GM23338 (cell line): ENCODE measurements around the gene TANGO6.

Source experiments
- CTCF ChIP-seq, 2 experiments: fragments of 200-600 bp in 1 of 2; sonication (generic) in 1 of 2; conservative IDR thresholded peaks; 2 replicates each; pipeline versions ENCODE4 v1.5.1 to v1.6.1; 2016 to 2017; ENCODE audit warnings: antibody characterized with exemption in 2 of 2, low read depth in 2 of 2, mild to moderate bottlenecking in 2 of 2, moderate library complexity in 1 of 2
- NANOG ChIP-seq: IDR thresholded peaks from 2 replicates; pipeline ENCODE4 v1.6.1; 2016; ENCODE audit warnings: antibody characterized with exemption, borderline replicate concordance

- no peak for TF ChIP-seq CTCF (conservative IDR thresholded peaks at IDR 0.05; ENCODE audit: low read depth in 2 of 2)
- TF ChIP-seq NANOG: no peak
Measured at GRCh38 chr16:68993885-68994284, 150.6 kb downstream of the TANGO6 start.
